SKM-1 treated with dmso at 0.1 percent for 144 hours (cell line): ENCODE data around the gene ARMH1.
"Not testable (repeated sequence)": the region's sequence is repeated elsewhere in the genome, so short reads cannot be mapped to it uniquely, and the experiment has no call there.

ENCODE experiments used
- DNase-seq: peaks from one replicate; lab custom pipeline; 2025; ENCODE audit not compliant: unreplicated experiment; lab: John Stamatoyannopoulos, UW

Gene ARMH1

GRCh38 chr1:44693159-44693558, 18.6 kb downstream of the ARMH1 start:
- DNase-seq, result no peak

- DNase-seq, result no peak
These were observed 19.4 kb downstream of the ARMH1 start for GRCh38 chr1:44693900-44694299.

- no peak for DNase-seq
These were observed 20.5 kb downstream of the ARMH1 start for GRCh38 chr1:44694863-44695478.

- DNase-seq, result no peak
These were observed 21.2 kb downstream of the ARMH1 start for GRCh38 chr1:44695671-44696070.

- DNase-seq, result no peak
These were observed 21.6 kb downstream of the ARMH1 start for GRCh38 chr1:44696101-44696500.

- no peak for DNase-seq
These were observed 22.4 kb downstream of the ARMH1 start for GRCh38 chr1:44696789-44697345.

- DNase-seq, result peak; percentile 17
These were observed 23.6 kb downstream of the ARMH1 start for GRCh38 chr1:44698138-44698537.

- not testable (repeated sequence) for DNase-seq
These were observed 24.9 kb downstream of the ARMH1 start for GRCh38 chr1:44699375-44699774.

- DNase-seq, result no peak
These were observed 26.1 kb downstream of the ARMH1 start for GRCh38 chr1:44700573-44700972.

GRCh38 chr1:44701141-44701573, 26.6 kb downstream of the ARMH1 start:
- no peak for DNase-seq

- no peak for DNase-seq
These were observed 31.0 kb downstream of the ARMH1 start for GRCh38 chr1:44705470-44705869.

- DNase-seq, result no peak
These were observed 31.4 kb downstream of the ARMH1 start for GRCh38 chr1:44705938-44706337.

GRCh38 chr1:44707112-44707881, 32.8 kb downstream of the ARMH1 start:
- no peak for DNase-seq

- DNase-seq, result peak; percentile 40
These were observed 33.7 kb downstream of the ARMH1 start for GRCh38 chr1:44707959-44708831.

- no peak for DNase-seq
These were observed 38.8 kb downstream of the ARMH1 start for GRCh38 chr1:44713321-44713781.

GRCh38 chr1:44714532-44714931, 40.0 kb downstream of the ARMH1 start:
- no peak for DNase-seq

- peak; percentile 71 for DNase-seq
These were observed 40.5 kb downstream of the ARMH1 start for GRCh38 chr1:44714944-44715571.

GRCh38 chr1:44717156-44717555, 42.6 kb downstream of the ARMH1 start:
- no peak for DNase-seq

GRCh38 chr1:44717653-44718052, 43.1 kb downstream of the ARMH1 start:
- DNase-seq, result no peak

GRCh38 chr1:44718091-44718490, 43.6 kb downstream of the ARMH1 start:
- DNase-seq, result no peak

GRCh38 chr1:44719318-44719717, 44.8 kb downstream of the ARMH1 start:
- DNase-seq, result no peak
